Right atrium auricular region (tissue), 2 donors: ENCODE data around the gene CATSPERZ. TPM values are rescaled to one million over a fixed set of nuclear protein-coding genes. Genes with fewer than 3 reads are reported as not detected.
A peak's percentile ranks its signal among the peaks of the same experiment; 100 is the strongest.

ENCODE experiments used
- DNase-seq: peaks from one replicate; pipeline ENCODE4 v3.0.0-alpha.2; 2019; ENCODE audit warnings: low spot score
- H3K27ac ChIP-seq, 2 donors: fragments of 200-600 bp; sonication (generic); 1 replicate in 1 of 2; 2 replicates in 1 of 2; pipeline ENCODE4 v1.5.1; 2016 to 2019
- H3K27me3 ChIP-seq, 2 donors: fragments of 200-600 bp; sonication (generic); one replicate each; pipeline versions ENCODE4 v1.5.1 to v1.6.0; 2017 to 2019
- H3K36me3 ChIP-seq: fragments of 200-600 bp; sonication (generic); one replicate; pipeline ENCODE4 v1.5.1; 2016
- H3K4me1 ChIP-seq, 2 donors: fragments of 200-600 bp; sonication (generic); one replicate each; pipeline versions ENCODE4 v1.5.1 to v1.6.0; 2017 to 2019
- H3K4me3 ChIP-seq, 2 donors: fragments of 200-600 bp; sonication (generic); 1 replicate in 1 of 2; 2 replicates in 1 of 2; pipeline ENCODE4 v1.5.1; 2017 to 2019; ENCODE audit warnings: mild to moderate bottlenecking in 1 of 2, moderate library complexity in 1 of 2
- H3K9me3 ChIP-seq, 2 donors: fragments of 200-600 bp; sonication (generic); one replicate each; pipeline ENCODE4 v1.5.1; 2019
- CTCF ChIP-seq, 2 donors: fragments of 200-600 bp; sonication (generic); IDR thresholded peaks; one replicate each; pipeline ENCODE4 v1.5.1; 2019; ENCODE audit warnings: antibody characterized with exemption in 2 of 2
- total RNA-seq, 2 donors: library from RNA; depleted of rRNA; stranded (reverse); fragments of >200 nt; gene quantifications; one replicate each; pipeline ENCODE4 v1.1.0, GENCODE V29; 2016

The CATSPERZ gene
- total RNA-seq, 2 donors from 2014 or later: not detected

DNA sequence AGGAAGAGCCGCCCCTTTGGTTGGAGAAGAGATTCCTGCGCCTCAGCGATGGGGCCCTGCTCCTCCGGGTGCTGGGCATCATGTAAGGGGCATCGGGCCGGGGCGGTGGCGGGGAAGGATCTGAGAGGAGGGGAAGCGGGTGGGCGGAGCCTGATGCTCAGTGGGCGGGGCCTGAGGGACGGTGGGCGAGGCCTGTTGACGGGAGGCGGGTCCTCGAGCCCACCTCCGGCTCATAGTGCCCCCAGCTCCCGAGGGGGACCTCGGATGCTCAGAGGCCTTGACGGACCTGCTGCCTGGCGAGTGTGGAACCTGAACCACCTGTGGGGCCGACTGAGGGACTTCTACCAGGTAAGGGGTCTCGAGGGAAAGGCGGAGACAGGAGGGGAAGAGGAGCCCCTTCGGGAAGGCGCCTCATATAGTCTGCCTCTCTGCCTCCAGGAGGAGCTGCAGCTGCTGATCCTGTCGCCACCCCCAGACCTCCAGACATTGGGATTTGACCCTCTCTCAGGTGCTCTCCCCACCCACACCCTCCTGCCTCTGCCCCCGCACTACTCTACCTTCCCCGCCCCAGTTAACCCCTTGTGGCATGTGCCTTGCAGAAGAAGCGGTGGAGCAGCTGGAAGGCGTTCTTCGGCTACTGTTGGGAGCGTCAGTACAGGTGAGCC is 40.6 kb downstream of the CATSPERZ start:
- Histone ChIP-seq H3K4me3 (peak overlapping the region; percentile 13 to 26), H3K27ac (no peak overlapping the region), H3K9me3 (no peaks in the 10 kb centered on the region), H3K36me3 (no peaks in the 10 kb centered on the region), H3K4me1 (peaks cover 0 to 32% of the 10 kb centered on the region in 2 donors), H3K27me3 (no peaks in the 10 kb centered on the region)
- DNase-seq: no peak
- no peak for TF ChIP-seq CTCF (IDR thresholded peaks at IDR 0.05)

DNA sequence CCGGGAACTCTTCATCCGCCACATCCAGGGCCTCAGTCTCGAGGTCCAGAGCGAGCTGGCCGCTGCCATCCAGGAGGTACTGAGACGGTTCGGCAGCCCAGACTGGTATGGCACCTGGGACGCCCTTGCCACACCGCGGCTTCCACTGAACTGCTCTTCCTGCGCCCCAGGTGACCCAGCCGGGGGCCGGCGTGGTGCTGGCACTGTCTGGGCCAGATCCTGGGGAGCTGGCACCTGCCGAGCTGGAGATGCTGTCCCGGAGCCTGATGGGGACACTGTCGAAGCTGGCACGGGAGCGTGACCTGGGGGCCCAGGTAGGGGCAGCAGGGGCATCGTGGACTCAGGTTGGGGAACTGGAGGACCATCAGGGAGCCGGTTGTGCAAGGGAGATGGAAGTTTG is 41.3 kb downstream of the CATSPERZ start:
- Histone ChIP-seq H3K27me3 (no peaks in the 10 kb centered on the region), H3K27ac (no peak overlapping the region), H3K9me3 (no peaks in the 10 kb centered on the region), H3K4me1 (peaks cover 0 to 32% of the 10 kb centered on the region in 2 donors), H3K36me3 (no peaks in the 10 kb centered on the region), H3K4me3 (no peak overlapping the region)
- TF ChIP-seq CTCF (IDR thresholded peaks at IDR 0.05): no peak
- no peak for DNase-seq

- Histone ChIP-seq H3K4me1 (peaks cover 0 to 32% of the 10 kb centered on the region in 2 donors), H3K27me3 (no peaks in the 10 kb centered on the region), H3K27ac (peak overlapping the region; percentile 46 to 70), H3K36me3 (no peaks in the 10 kb centered on the region), H3K4me3 (peak overlapping the region; percentile 6 to 42), H3K9me3 (no peaks in the 10 kb centered on the region)
- TF ChIP-seq CTCF (IDR thresholded peaks at IDR 0.05): peak; percentile 28 to 69
- DNase-seq: peak; percentile 85
These were observed 42.0 kb downstream of the CATSPERZ start for GRCh38 chr11:64341851-64342791.

DNA sequence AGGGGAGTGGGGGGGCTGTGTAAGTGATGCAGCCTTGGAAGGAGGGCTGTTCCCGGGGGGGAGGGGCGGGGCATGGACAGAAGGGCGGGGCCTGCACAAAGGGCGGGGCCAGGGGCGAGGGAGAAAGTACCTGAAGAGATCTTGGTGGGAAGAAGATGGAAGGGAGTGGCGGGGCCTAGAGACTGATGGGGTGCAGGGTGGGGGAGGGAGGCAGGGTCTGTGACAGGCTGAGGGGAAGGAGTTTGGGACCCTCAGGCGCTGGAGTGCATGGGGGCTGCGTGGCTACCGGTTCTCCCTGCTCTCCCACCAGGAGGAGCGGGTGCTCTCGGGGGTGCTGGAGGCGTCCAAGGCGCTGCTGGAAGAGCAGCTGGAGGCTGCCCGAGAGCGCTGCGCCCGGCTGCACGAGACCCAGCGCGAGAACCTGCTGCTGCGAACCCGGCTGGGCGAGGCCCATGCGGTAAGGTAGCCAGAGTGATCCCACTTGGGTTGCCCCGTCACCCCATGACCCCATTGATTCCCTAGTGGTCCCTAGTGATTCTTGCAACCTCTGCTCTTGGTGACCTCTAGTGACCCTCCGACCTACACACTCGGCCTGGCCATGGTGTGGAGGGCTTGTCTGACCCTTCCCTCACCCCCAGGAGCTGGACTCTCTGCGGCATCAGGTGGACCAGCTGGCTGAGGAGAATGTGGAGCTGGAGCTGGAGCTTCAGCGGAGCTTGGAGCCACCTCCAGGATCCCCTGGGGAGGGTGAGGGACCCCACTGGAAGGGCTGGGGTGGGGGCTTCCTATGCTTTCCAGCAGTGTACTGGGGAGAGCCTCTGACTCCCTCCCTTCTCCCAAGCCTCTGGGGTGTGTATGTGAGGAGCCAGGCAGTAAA is 42.9 kb downstream of the CATSPERZ start:
- TF ChIP-seq CTCF (IDR thresholded peaks at IDR 0.05): no peak
- no peaks in the 10 kb centered on the region for H3K9me3 ChIP-seq
- H3K27me3 ChIP-seq: no peaks in the 10 kb centered on the region
- no peaks in the 10 kb centered on the region for H3K36me3 ChIP-seq
- H3K4me3 ChIP-seq: peak overlapping the region; percentile 6 to 42
- H3K27ac ChIP-seq: peak overlapping the region; percentile 46 to 70
- no peak for DNase-seq
- H3K4me1 ChIP-seq: peaks cover 0 to 32% of the 10 kb centered on the region in 2 donors

- DNase-seq: no peak
- Histone ChIP-seq H3K27me3 (no peaks in the 10 kb centered on the region), H3K36me3 (no peaks in the 10 kb centered on the region), H3K27ac (no peak overlapping the region), H3K9me3 (no peaks in the 10 kb centered on the region), H3K4me3 (no peak overlapping the region), H3K4me1 (peaks cover 0 to 32% of the 10 kb centered on the region in 2 donors)
- peak in 1 of 2 donors; percentile 40 for TF ChIP-seq CTCF (IDR thresholded peaks at IDR 0.05)
These were observed 43.8 kb downstream of the CATSPERZ start for GRCh38 chr11:64343767-64344559.
